HG02943 (cell line): ENCODE measurements around the gene FLNB.

Experiments
- ATAC-seq: cut with Tn5 transposase; IDR thresholded peaks from one replicate; pipeline ENCODE4 v1.9.1; 2021; ENCODE audit warnings: mild to moderate bottlenecking, low read depth, moderate library complexity; ENCODE audit not compliant: unreplicated experiment

Gene FLNB

GRCh38 chr3:58073301-58074108 is 65.3 kb downstream of the FLNB start:
- no peak for ATAC-seq

DNA sequence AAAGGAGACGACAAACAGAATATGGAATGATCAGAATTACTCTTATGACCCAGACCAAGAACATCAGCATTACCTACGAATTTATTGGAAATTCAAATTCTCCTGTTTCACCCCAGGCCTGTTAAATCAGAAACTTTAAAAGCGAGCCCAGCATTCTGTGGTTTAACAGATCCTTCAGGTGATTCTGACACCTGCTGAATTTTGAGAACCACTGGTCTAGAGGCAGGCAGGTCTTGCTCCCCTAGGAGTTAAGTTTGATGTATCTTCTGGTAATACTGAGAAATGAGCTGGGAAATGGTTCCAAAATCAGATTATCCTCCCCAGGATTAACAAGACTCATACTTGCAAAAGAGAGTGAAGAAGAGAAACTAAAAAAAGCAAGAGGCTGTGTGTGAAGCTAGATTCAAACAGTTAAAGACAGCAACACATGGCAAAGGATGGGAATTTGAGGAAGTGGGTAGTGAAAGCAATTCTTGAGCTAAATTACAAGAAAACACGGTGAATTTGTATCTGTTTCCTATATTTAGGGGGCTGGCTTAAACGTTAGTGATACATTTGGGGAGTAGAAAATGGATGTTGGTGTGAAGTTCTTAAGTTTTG is 66.0 kb downstream of the FLNB start:
- ATAC-seq: no peak

GRCh38 chr3:58074997-58075396 is 66.8 kb downstream of the FLNB start:
- ATAC-seq: no peak

DNA sequence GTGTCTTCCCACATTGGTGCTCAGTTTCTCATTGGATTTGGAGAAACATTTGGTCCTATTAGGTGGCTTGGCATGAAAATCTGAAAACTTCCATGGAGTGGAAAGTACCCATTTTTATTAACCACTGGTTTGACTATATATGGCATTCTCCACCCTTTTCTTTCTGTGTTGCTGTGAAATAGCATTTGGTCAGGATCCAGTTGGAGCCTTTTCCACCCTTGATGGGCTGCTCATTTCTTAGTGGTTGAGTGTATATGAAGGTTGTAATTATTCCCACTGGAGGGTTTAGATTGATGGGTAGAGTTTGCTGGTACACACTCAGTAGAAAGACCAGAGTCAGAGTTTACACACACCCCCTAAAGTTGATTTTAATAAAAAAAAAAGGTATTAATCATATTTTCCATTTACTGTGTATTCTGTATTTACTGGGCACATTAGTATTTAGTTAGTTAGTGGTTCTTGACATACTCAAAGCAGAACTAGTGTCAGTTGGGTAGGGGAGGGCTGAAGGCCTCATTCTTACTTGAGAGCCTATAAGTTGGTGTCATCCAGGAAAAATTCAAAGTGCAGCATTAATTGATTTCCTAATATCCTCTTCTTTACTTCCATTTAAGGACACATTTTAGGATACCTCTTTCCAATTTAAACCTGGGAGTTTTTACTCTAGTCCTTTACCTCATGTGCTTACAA is 69.5 kb downstream of the FLNB start:
- no peak for ATAC-seq

- ATAC-seq: no peak
Observed at GRCh38 chr3:58078610-58079009, 70.4 kb downstream of the FLNB start.

GRCh38 chr3:58079773-58080172 is 71.6 kb downstream of the FLNB start:
- ATAC-seq: no peak

GRCh38 chr3:58082047-58082446 is 73.8 kb downstream of the FLNB start:
- ATAC-seq: no peak

GRCh38 chr3:58084166-58084565 is 75.9 kb downstream of the FLNB start:
- no peak for ATAC-seq

GRCh38 chr3:58084788-58085543 is 76.7 kb downstream of the FLNB start:
- ATAC-seq: peak; percentile 77

- ATAC-seq: peak; percentile 26
Observed at GRCh38 chr3:58085616-58086015, 77.4 kb downstream of the FLNB start.

GRCh38 chr3:58088501-58088900 is 80.3 kb downstream of the FLNB start:
- no peak for ATAC-seq

DNA sequence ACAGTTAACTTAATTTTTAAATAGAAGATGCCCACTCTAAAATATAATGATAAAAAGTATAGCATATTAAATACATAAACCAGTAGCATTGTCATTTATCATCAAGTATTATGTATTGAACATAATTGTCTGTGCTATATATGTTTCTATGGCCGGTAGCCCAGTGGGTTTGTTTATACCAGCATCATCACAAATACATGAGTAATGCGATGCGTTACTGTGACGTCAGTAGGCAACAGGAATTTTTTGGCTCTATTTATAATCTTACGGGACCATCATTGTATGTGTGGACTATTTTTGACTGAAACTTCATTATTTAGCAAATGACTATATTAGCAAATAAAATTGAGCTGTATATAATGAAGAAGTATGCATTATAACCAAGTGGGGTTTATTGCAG is 82.1 kb downstream of the FLNB start:
- no peak for ATAC-seq

DNA sequence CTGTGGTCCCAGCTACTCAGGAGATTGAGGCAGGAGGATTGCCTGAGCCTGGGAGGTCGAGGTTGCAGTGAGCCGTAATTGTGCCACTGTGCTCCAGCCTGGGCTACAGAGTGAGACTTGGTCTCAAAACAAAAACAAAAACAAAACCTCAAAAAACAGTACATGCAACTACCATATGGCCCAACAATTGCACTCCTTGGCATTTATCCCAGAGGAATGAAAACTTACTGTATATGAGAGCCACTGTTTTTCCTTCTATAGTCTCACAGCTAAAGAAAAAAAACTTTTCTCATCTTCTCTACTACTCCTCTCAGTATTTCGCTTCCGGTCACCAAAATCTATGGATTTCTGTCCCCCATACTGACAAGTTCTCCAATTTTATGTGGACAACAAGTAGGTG is 84.3 kb downstream of the FLNB start:
- no peak for ATAC-seq

GRCh38 chr3:58093574-58094195 is 85.5 kb downstream of the FLNB start:
- ATAC-seq: no peak

- no peak for ATAC-seq
Observed at GRCh38 chr3:58094657-58095056, 86.4 kb downstream of the FLNB start.

DNA sequence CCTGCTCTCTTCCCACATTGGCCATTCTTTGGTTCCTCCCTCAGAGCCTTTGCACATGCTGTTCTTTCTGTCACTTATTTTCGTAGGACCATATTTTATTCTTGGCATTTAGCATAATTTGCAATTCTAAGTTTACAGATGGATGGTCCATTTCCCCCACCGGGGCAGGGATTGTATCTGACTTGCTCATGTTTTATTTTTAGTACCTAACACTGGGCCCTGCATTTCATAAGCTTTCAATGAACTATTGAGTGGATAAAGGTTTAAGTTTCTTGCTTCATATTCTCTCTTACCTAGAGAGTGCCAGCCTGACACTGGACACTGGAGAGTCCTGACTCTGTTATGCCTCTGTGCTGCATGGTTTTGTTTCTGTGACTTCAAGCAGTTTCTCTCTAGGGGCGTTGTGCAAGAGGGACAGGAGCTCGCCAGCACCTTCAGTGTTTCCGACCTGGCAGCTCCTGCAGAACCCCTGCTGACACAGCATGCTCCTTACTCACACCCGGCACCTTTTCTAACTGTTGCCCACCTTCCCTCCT is 87.4 kb downstream of the FLNB start:
- ATAC-seq: no peak

GRCh38 chr3:58098531-58098930 is 90.3 kb downstream of the FLNB start:
- ATAC-seq: no peak

DNA sequence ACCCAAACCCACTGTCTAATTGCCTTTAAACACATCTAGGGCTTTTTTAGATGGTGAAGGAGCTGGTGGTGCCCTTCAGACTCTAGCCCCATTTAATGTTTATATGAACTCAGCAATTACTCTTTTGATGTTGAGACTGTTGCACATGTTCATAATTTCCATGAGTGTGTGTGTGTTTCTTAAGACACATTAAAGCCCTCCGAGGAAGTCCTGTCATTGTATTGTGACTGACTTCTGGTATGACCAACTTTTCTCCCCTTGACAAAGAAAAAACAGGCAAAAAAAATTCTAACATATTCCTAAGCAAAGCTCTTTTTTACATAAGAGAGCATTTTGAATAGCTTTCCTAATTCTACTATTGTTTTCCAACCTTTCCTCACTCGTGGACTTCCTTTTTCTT is 91.6 kb downstream of the FLNB start:
- ATAC-seq: no peak

DNA sequence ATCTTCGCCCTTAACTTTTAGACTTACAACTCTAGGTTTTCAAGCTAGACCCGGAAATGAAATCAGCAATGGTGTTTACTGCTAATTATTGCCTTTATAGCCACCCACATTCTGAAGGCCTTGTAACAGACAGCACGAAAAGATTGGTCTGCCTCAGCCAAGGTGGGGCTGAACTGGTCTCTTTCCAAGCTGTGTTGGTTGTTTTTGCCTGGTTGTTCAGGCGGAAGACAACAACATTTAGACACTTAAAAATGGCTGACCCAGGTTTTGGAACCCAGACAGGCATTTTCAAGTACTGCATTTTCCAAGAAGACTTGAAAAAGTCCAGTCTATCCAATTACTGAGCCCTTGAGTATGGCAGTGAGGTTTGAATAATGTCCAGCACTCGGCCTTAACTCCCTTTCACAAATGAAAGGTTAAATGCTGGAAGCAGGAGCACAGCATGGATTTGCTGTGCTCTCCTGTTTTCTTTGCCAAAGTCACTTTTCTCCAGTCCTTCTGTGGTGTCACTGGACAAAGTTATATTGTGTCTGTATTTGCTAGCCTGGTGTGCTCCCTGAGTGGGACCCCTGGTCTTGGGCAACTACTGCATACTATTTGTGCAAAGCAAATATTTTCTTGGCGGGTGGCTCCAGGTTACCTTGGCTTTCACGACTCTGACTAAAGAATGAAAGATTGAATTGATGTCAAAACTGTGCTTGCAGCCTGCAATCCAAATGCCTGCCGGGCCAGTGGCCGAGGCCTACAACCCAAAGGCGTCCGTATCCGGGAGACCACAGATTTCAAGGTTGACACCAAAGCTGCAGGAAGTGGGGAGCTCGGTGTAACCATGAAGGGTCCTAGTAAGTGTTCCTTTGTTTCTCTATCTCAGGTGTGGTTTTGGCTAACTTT is 93.5 kb downstream of the FLNB start:
- no peak for ATAC-seq
